Measurements from ENCODE around the gene ANKMY1.

DNA sequence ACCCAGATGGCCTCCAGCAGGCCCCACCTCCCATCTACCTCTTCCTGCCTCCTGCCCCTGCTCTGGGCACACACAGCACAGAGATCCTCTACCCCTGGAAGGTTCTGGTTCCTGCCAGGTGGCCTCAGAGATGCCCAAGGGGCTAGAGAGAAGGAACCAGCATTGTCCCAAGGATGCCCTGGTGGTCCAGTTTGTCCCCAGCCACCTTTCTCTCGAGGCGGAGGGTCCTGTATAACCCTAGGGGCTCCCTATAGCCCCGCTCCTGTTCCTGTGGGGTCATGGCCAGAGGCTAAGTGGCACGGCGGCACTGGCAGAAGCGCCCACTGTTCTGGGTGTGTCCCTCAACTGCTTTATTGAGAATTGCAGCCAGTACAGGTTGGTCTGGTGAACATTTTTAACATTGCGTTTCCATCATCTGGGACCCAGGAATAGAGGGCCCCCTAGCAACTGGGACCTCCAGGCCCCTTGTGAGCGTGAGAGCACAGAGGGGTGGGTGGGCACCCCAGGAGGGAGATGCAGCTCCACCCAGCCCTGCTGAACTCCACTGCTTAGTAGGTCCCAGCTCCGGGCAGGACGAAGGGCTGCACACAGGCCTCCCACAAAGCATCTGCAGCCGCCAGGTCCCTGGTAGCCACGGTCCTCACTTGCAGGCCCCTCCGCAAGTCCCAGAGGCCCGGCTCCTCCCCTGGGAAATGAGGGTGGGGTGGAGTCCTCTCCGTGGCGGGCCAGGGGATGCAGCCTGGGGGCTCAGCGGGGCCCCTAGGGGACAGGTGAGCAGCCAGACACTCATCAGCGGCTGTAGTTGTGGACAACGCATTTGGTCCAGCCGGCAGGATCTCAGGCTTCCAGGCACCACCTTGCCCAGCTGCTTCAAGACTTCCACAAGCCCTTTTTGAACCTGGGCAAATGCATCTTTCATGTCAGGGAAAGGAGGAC lies 89.2 kb downstream of the ANKMY1 start:
- TF ChIP-seq, protein P1, sequence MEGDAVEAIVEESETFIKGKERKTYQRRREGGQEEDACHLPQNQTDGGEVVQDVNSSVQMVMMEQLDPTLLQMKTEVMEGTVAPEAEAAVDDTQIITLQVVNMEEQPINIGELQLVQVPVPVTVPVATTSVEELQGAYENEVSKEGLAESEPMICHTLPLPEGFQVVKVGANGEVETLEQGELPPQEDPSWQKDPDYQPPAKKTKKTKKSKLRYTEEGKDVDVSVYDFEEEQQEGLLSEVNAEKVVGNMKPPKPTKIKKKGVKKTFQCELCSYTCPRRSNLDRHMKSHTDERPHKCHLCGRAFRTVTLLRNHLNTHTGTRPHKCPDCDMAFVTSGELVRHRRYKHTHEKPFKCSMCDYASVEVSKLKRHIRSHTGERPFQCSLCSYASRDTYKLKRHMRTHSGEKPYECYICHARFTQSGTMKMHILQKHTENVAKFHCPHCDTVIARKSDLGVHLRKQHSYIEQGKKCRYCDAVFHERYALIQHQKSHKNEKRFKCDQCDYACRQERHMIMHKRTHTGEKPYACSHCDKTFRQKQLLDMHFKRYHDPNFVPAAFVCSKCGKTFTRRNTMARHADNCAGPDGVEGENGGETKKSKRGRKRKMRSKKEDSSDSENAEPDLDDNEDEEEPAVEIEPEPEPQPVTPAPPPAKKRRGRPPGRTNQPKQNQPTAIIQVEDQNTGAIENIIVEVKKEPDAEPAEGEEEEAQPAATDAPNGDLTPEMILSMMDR (IDR thresholded peaks at IDR 0.05): no peak
- no peak for TF ChIP-seq EP300 (IDR thresholded peaks at IDR 0.05; ENCODE audit: low read depth)
